ENCODE results near the gene GZMM. TPM values are rescaled to one million over a fixed set of nuclear protein-coding genes. Genes with fewer than 3 reads are reported as not detected.

GZMM gene
- total RNA-seq, 2 donors from 2014 or later = 0.51 TPM; not detected in 1

- no peaks in the 10 kb centered on the region for H3K4me1 ChIP-seq (ENCODE audit: control insufficient read depth, insufficient read depth, low read length)
- H3K4me3 ChIP-seq (ENCODE audit: low read length) = no peak within 1 kb of the TSS
- no peaks in the 10 kb centered on the region for H3K9me3 ChIP-seq (ENCODE audit: control insufficient read depth, low read length)
- Mint-ChIP-seq H3K27me3 (ENCODE audit: insufficient read depth) (peaks cover 48% of the 10 kb centered on the region), H3K36me3 (ENCODE audit: low read depth) (no peaks in the 10 kb centered on the region), H3K4me1 (no peaks in the 10 kb centered on the region), H3K4me3 (peak within 1 kb of the TSS; percentile 33), H3K9me3 (no peaks in the 10 kb centered on the region), H3K27ac (no peak within 1 kb of the TSS)
- no peak within 1 kb of the TSS for H3K27ac ChIP-seq (ENCODE audit: low read depth, low read length)
- no peak within 1 kb of the TSS for H3K9ac ChIP-seq (ENCODE audit: extremely low read depth, low read length, poor library complexity, severe bottlenecking)
- no peaks in the 10 kb centered on the region for H3K36me3 ChIP-seq (ENCODE audit: control insufficient read depth, insufficient read depth, low read length)
- WGBS, 2 experiments (ENCODE audit: insufficient coverage in 1 of 2, insufficient read length in 1 of 2) = 0% methylated on average over 5 to 92 of the region's 132 CpGs
- no peak for TF ChIP-seq CTCF (conservative IDR thresholded peaks at IDR 0.05)
- H3K27me3 ChIP-seq (ENCODE audit: control insufficient read depth, insufficient read depth, low read length, poor library complexity, severe bottlenecking) = peaks cover 58% of the 10 kb centered on the region
- DNase-seq = no peak
These were observed 46.0 kb downstream of the GZMM start, which contains the start of gene HCN2 for GRCh38 chr19:589693-590395. Gene HCN2 (plus strand): TSS chr19:589881. CDS start chr19:589946, 65 bp downstream.

GRCh38 chr19:590396-590745 is 46.5 kb downstream of the GZMM start:
- Histone ChIP-seq H3K9me3 (ENCODE audit: control insufficient read depth, low read length) (no peaks in the 10 kb centered on the region), H3K27me3 (ENCODE audit: control insufficient read depth, insufficient read depth, low read length, poor library complexity, severe bottlenecking) (peaks cover 58% of the 10 kb centered on the region), H3K4me1 (ENCODE audit: control insufficient read depth, insufficient read depth, low read length) (no peaks in the 10 kb centered on the region), H3K9ac (ENCODE audit: extremely low read depth, low read length, poor library complexity, severe bottlenecking) (no peak overlapping the region), H3K36me3 (ENCODE audit: control insufficient read depth, insufficient read depth, low read length) (no peaks in the 10 kb centered on the region), H3K27ac (ENCODE audit: low read depth, low read length) (no peak overlapping the region), H3K4me3 (ENCODE audit: low read length) (no peak overlapping the region)
- Mint-ChIP-seq H3K36me3 (ENCODE audit: low read depth) (no peaks in the 10 kb centered on the region), H3K27ac (no peak overlapping the region), H3K9me3 (no peaks in the 10 kb centered on the region), H3K27me3 (ENCODE audit: insufficient read depth) (peaks cover 49% of the 10 kb centered on the region), H3K4me1 (no peaks in the 10 kb centered on the region), H3K4me3 (no peak overlapping the region)
- TF ChIP-seq CTCF (conservative IDR thresholded peaks at IDR 0.05) = no peak
- DNase-seq = peak; percentile 74
- 1 to 3% methylated on average over 12 to 50 of the region's 50 CpGs for WGBS, 2 experiments (ENCODE audit: insufficient coverage in 1 of 2, insufficient read length in 1 of 2)

GRCh38 chr19:590750-591098 is 46.9 kb downstream of the GZMM start:
- no peak overlapping the region for H3K4me3 ChIP-seq (ENCODE audit: low read length)
- H3K27me3 ChIP-seq (ENCODE audit: control insufficient read depth, insufficient read depth, low read length, poor library complexity, severe bottlenecking) = peaks cover 58% of the 10 kb centered on the region
- no peak for DNase-seq
- H3K9me3 Mint-ChIP-seq = no peaks in the 10 kb centered on the region
- TF ChIP-seq CTCF (conservative IDR thresholded peaks at IDR 0.05) = no peak
- 14 to 20% methylated on average over 1 to 41 of the region's 41 CpGs for WGBS, 2 experiments (ENCODE audit: insufficient coverage in 1 of 2, insufficient read length in 1 of 2)
- H3K4me3 Mint-ChIP-seq = no peak overlapping the region
- H3K9me3 ChIP-seq (ENCODE audit: control insufficient read depth, low read length) = no peaks in the 10 kb centered on the region
- no peaks in the 10 kb centered on the region for H3K36me3 Mint-ChIP-seq (ENCODE audit: low read depth)
- no peak overlapping the region for H3K27ac Mint-ChIP-seq
- no peaks in the 10 kb centered on the region for H3K4me1 Mint-ChIP-seq
- no peak overlapping the region for H3K9ac ChIP-seq (ENCODE audit: extremely low read depth, low read length, poor library complexity, severe bottlenecking)
- no peaks in the 10 kb centered on the region for H3K36me3 ChIP-seq (ENCODE audit: control insufficient read depth, insufficient read depth, low read length)
- H3K4me1 ChIP-seq (ENCODE audit: control insufficient read depth, insufficient read depth, low read length) = no peaks in the 10 kb centered on the region
- peaks cover 51% of the 10 kb centered on the region for H3K27me3 Mint-ChIP-seq (ENCODE audit: insufficient read depth)
- no peak overlapping the region for H3K27ac ChIP-seq (ENCODE audit: low read depth, low read length)
